KG1 (cell line): ENCODE results near the gene SEPTIN14.
"Not testable (repeated sequence)": the region's sequence is repeated elsewhere in the genome, so short reads cannot be mapped to it uniquely, and the experiment has no call there.

Experiments
- DNase-seq: peaks from one replicate; lab custom pipeline; 2025; lab: John Stamatoyannopoulos, UW

The SEPTIN14 gene

DNA sequence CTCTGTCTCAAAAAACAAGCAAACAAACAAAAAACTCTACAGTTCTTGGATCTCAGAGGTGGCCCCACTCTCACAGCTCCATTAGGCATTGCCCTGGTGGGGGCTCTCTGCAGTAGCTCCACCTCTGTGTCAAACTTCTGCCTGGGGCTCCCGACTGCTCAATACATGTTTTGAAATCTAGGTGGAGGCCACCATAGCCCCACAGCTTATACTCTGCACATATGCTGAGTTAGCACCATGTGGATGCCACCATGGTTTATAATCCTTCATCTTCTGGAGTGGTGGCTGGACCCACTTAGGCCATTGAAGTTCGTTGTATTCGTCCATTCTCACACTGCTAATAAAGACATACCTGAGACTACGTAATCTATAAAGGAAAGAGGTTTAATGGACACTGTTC, 78.4 kb downstream of the SEPTIN14 start:
- DNase-seq = no peak

DNA sequence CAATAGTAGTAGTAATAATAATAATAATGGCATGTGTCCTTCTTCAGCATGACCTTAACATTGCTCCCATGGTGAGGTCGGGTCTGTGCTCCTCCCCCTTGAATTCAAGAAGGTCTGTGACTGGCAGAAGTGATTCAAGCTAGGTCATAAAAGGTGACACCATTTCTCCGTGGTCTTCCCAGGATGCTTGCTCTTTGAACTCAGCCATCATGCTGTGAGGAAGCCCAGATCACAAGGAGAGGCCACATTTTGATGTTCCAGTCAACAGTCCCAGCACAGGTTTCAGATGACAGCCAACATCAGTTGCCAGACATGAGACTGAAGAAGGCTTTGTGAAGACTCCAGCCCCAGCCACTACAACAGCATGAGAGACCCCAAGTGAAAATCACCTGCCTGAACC, 83.9 kb downstream of the SEPTIN14 start:
- no peak for DNase-seq

DNA sequence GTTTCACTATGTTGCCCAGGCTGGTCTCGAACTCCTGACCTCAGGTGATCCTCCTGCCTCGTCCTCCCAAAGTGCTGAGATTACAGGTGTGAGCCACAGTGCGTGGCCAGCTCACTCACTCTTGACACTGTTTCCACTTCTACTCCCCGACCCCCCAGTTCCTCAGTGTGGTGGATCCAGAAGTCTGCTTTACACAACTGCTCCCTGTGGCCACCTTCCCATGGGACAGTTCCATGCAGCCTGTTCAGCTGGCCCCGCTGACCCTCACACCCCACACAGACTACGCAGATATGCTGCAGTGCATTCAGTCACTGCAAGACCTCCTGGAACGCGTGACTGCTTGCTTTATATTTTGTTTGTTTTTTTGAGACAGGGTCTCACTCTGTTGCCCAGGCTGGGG, 86.4 kb downstream of the SEPTIN14 start:
- no peak for DNase-seq

DNA sequence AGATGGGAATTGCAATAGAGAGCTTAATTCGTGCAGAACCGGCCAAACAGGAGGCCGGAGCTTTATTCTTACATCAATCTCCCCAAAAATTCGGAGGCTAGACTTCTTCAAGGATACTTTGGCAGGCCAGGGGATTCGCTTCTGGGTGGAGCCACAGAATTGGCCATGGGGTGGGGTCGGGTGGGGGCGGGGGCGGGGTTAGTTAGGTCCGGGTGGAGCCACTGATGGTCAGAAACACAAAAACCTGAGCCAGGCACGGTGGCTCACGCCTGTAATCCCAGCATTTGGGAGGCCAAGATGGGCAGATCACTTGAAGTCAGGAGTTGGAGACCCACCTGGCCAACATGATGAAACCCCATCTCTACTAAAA, 87.5 kb downstream of the SEPTIN14 start:
- DNase-seq = no peak

DNA sequence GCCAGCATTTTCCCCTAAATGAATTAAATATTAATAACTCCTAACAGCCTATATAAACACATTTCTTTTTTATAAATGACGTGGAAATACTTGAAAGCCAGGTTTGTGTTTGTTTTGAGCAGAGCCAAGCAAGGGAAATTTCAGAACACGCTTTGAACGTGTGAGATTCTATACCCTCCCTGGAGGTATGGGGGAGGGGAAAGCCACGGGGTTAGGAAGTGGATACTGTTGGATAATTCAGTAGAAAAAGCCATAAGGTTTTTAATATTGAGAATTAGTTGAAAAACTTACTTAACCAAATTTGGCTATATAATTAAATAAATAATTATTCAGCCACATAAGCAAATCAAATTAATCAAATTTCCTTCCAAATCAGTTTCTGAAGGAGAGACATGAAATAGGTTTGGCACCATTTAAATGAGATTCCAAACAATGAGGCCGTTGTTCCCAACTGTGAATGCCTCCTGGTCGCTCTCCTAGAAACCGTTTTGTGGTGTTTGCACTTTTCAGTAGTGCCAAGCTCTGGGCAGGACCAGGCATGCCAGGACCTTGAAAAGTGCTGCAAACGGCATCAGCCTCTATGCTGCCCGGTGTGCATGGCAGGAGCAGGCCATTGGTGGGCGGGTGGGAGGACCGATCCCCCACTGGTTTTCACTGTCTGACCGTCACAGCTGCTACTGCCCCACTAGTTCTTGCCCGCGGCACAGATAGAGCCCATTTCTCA, 88.1 kb downstream of the SEPTIN14 start:
- DNase-seq = no peak

DNA sequence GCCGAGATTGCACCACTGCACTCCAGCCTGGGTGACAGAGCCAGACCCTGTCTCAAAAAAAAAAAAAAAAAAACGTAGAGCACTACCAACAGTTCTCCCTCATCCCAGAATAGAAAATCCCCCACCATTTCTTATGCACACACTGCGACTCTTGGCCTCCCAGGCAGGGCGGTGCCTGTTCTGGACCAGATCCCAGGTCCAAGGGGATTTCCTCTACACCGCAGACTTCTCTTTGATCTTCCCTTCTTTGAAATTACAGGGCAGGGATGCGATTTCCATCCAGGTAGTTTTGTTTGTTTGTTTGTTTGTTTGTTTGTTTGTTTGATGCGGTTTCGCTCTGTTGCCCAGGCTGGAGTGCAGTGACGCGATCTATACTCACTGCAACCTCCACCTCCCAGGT, 91.8 kb downstream of the SEPTIN14 start:
- DNase-seq = no peak

DNA sequence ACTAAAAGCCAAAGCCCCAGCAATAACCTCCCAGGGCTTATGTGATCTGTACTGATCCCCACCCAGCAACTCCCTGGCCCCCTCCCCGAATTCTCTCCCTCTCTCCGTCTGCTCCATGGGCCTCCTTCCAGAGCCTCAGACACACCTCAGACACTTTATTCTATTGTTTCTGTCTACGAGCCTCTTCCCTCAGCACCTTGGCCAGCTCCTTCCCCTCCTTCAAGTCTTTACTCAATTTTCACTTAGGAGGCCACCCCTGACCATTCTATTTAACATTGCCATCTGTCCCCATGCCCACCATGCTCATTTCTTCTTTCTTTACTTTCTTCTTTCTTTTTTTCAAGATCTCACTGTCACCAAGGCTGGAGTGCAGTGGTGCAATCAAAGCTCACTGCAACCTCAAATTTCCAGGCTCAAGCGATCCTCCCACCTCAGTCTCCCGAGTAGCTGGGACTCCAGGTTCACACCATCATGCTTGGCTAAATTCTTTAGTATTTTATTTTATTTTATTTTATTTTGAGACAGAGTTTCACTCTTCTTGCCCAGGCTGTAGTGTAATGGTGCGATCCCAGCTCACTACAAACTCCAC, 109.2 kb downstream of the SEPTIN14 start:
- DNase-seq = not testable (repeated sequence)

DNA sequence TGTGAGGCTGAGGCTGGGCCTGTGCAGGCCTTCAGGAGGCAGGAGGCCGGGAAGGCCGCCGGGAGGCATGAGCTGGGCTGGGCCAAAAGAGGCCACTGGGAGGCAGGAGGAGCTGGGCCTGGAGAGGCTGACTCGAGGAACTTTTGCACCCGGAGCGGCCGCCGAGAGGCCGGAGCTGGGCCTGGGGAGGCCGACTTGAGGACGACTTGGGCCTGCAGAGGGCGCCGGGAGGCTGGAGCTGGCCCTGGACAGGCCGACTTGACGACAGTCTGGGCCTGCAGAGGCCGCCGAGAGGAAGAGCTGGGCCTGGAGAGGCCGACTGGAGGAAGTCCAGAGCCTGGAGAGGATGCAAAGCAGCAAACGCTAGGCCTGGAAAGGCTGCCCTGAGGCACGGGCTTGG, 117.8 kb downstream of the SEPTIN14 start:
- not testable (repeated sequence) for DNase-seq
